ENCODE measurements around the gene KLC1. TPM values are rescaled to one million over a fixed set of nuclear protein-coding genes. Genes with fewer than 3 reads are reported as not detected.

The KLC1 gene
- total RNA-seq, 1 experiment from 2014 or later, result 163 TPM

DNA sequence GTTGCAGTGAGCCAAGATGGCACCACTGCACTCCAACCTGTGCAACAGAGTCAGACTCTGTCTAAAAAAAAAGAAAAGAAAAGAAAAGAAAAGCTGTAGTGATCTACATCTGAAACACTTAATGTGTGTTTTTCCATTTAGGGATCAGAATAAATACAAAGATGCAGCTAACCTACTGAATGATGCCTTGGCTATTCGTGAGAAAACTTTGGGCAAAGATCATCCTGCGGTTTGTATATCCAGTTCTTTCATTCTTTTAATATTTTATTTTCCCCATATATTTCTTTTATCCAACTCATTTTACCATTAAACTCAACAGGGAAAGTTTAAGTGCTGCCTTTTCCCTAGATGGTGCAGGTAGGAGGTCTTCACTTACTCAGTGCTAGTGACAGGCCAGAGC is 40.4 kb downstream of the KLC1 start:
- BruUV-seq (replicated peaks), result no TSS peak
- no peak overlapping the region for H3K4me3 ChIP-seq (ENCODE audit: low read depth, low read length, poor library complexity, severe bottlenecking)
- no peak for TF ChIP-seq EZH2 (IDR thresholded peaks at IDR 0.05; ENCODE audit: borderline replicate concordance, low read depth, low read length, poor library complexity, severe bottlenecking)
- TF ChIP-seq CTCF (conservative IDR thresholded peaks at IDR 0.05; ENCODE audit: low read depth, low read length), result no peak
- ChIA-PET CTCF (no interaction called here), POLR2A (ENCODE audit: low non-redundant PET) (no interaction called here)
- DNase-seq (ENCODE audit: low spot score), result no peak
- no peaks in the 10 kb centered on the region for H3K4me1 ChIP-seq (ENCODE audit: insufficient read depth, low read length, poor library complexity, severe bottlenecking)
- H3K9me3 ChIP-seq (ENCODE audit: low read depth, low read length, poor library complexity, severe bottlenecking), result no peaks in the 10 kb centered on the region
- H3K27ac ChIP-seq (ENCODE audit: low read depth, low read length, poor library complexity, severe bottlenecking), result no peak overlapping the region
- H3K36me3 ChIP-seq (ENCODE audit: insufficient read depth, low read length, poor library complexity, severe bottlenecking), result peaks cover 69% of the 10 kb centered on the region
- H3K27me3 ChIP-seq (replicated peaks; ENCODE audit: insufficient read depth, low read depth, low read length, poor library complexity), result no peaks in the 10 kb centered on the region
- intact Hi-C loops (cut with micrococcal nuclease; ENCODE audit: unreplicated experiment), result no loop called here

DNA sequence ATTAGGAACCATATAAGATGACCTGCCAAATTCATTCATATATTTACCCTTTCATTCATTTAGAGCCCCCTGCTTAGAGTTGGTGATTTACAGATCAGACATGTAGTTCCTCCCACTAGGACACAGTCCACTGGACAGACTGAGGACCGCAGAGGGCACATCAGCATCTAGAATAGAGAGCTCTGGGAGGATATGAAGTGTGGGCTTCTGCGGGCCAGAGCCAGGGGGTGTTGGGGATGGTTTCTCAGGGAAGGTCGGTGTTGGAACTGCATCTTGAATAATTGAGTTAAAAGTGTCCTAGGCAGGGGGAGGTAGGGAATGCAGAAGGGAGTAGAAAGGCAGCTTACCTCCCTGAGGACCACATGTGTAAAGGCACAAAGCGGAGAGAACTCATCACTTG is 42.9 kb downstream of the KLC1 start:
- intact Hi-C loops (cut with micrococcal nuclease; ENCODE audit: unreplicated experiment), result no loop called here
- Histone ChIP-seq H3K4me1 (ENCODE audit: insufficient read depth, low read length, poor library complexity, severe bottlenecking) (no peaks in the 10 kb centered on the region), H3K27ac (ENCODE audit: low read depth, low read length, poor library complexity, severe bottlenecking) (no peak overlapping the region), H3K4me3 (ENCODE audit: low read depth, low read length, poor library complexity, severe bottlenecking) (no peak overlapping the region), H3K9me3 (ENCODE audit: low read depth, low read length, poor library complexity, severe bottlenecking) (no peaks in the 10 kb centered on the region), H3K27me3 (replicated peaks; ENCODE audit: insufficient read depth, low read depth, low read length, poor library complexity) (no peaks in the 10 kb centered on the region), H3K36me3 (ENCODE audit: insufficient read depth, low read length, poor library complexity, severe bottlenecking) (peaks cover 86% of the 10 kb centered on the region)
- TF ChIP-seq EZH2 (IDR thresholded peaks at IDR 0.05; ENCODE audit: borderline replicate concordance, low read depth, low read length, poor library complexity, severe bottlenecking), result no peak
- TF ChIP-seq CTCF (conservative IDR thresholded peaks at IDR 0.05; ENCODE audit: low read depth, low read length), result no peak
- no peak for DNase-seq (ENCODE audit: low spot score)
- ChIA-PET POLR2A (ENCODE audit: low non-redundant PET) (no interaction called here), CTCF (no interaction called here)
- no TSS peak for BruUV-seq (replicated peaks)

DNA sequence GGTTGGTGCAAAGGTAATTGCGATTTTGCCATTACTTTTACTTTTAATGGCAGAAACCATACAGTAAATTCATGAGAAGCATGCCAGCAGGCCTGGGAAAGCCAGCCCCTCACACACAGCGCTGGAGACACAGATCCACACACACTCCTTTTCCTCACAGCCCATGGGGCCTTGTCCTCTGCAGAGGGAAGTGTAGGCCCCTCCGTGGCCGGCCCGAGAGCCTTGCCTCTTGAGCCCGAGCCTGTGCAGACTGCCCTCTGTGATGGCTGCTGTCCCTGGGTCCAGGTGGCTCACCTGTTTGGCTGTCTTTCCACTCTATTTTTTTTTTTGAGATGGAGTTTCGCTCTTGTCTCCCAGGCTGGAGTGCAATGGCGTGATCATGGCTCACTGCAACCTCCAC is 46.9 kb downstream of the KLC1 start:
- ChIA-PET POLR2A (ENCODE audit: low non-redundant PET) (no interaction called here), CTCF (no interaction called here)
- H3K27ac ChIP-seq (ENCODE audit: low read depth, low read length, poor library complexity, severe bottlenecking), result no peak overlapping the region
- intact Hi-C loops (cut with micrococcal nuclease; ENCODE audit: unreplicated experiment), result no loop called here
- no peak for DNase-seq (ENCODE audit: low spot score)
- H3K9me3 ChIP-seq (ENCODE audit: low read depth, low read length, poor library complexity, severe bottlenecking), result no peaks in the 10 kb centered on the region
- H3K36me3 ChIP-seq (ENCODE audit: insufficient read depth, low read length, poor library complexity, severe bottlenecking), result peaks cover 90% of the 10 kb centered on the region
- BruUV-seq (replicated peaks), result no TSS peak
- H3K4me3 ChIP-seq (ENCODE audit: low read depth, low read length, poor library complexity, severe bottlenecking), result no peak overlapping the region
- TF ChIP-seq CTCF (conservative IDR thresholded peaks at IDR 0.05; ENCODE audit: low read depth, low read length), result no peak
- TF ChIP-seq EZH2 (IDR thresholded peaks at IDR 0.05; ENCODE audit: borderline replicate concordance, low read depth, low read length, poor library complexity, severe bottlenecking), result no peak
- no peaks in the 10 kb centered on the region for H3K27me3 ChIP-seq (replicated peaks; ENCODE audit: insufficient read depth, low read depth, low read length, poor library complexity)
- no peaks in the 10 kb centered on the region for H3K4me1 ChIP-seq (ENCODE audit: insufficient read depth, low read length, poor library complexity, severe bottlenecking)
